Measurements from ENCODE around the gene KRT36.

DNA sequence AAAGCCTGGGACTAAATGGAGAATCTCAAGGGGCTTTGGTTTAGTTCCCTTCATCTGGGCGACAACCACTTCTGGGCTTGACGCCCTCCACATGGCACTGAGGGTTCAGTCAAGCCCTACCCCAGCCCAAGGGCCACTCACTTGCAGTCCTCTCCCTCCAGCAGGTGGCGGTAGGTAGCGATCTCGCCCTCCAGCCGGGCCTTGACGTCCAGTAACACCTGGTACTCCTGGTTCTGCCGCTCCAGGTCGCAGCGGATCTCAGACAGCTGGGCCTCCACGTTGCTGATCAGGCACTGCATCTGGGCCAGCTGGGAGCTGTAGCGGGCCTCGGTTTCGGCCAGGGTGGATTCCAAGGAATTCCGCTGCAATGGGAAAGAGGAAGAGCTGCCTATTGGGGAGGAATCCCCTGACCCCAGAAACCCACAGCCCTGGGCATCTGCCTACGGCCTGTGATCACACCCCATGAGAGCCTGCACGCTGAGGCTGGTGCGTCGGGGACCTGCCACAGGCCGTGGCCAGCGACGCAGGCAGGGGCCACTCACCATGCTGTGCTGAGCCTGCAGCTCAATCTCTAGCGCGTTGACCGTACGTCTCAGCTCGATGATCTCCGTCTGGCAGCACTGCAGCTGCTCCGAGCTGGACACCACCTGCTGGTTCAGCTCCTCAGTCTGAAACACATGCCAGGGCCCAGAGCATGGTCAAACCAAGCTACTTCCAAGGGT is 2.7 kb downstream of the KRT36 start:
- TF ChIP-seq CTCF (IDR thresholded peaks at IDR 0.05) (no peak), POLR2A (IDR thresholded peaks at IDR 0.05) (no peak)
